IPS-NIHi7 (cell line): ENCODE measurements around the gene MEIOSIN.

ENCODE experiments used
- DNase-seq: peaks from one replicate; pipeline ENCODE4 v3.0.0; 2012; ENCODE audit warnings: mixed read lengths; ENCODE audit errors: extremely low spot score

MEIOSIN gene

DNA sequence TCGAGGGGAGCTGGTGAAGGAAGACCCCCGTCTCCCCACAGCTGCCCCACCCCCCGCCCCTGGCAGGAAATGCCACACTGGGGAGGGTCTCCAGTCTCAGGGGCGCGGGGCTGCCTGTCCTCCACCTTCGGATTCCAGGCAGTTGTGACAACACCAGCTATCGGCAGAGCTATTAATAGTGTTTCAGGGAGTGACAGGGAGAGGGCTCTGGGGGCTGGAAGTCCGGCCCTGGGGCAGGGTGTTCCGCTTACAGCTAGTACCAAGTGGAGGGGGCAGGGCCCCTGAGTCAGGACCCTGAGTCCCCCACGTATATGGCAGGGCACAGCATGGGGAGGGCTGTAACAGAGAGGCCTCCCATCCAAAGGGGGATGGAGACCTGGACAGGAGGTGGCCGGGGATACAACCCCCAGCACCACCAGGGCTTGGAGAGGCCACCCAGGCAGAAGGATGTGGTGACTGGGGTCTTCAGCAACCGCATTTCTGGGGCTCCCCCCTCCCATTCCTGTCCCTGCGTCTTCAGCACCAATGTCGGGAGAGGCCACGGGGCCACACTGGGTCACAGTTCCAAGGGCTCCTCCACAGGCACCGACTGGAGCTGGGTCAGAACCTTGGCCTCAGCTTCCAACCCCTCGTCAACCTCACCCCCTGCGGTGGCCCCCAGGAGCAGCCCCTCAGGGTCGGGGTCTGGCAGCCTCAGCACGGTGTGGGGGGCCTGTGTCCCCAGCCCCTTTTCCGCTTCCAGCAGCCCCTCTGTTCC lies 31.9 kb downstream of the MEIOSIN start:
- no peak for DNase-seq

DNA sequence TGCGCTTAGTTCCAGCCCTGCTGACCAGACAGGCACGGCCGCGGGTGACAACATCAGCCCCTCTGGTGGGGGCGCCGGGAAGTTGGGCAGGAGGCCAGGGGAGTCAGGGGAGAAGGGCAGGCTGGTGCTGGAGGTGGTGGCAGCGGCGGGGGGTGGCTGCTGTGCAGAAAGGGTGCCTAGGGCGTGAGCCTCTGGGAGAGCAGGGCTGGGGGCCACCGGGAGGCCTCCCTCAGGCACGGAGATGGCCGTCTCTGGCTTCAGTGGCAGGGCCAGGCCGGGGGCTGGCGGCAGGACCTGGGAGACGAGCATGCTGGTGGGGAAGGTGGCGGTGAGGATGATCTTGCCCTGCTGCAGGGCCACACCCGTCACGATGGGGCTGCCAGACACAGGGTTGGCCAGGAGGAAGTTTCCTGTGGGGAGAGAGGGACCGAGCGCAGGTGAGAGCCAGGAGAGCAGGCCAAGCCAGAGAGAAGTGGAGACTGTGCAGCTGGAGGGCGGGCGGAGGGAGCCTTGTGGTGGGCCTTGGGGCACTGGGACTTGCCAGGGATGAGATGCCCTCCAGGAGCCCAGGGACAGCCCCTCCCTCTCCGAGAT lies 32.6 kb downstream of the MEIOSIN start:
- DNase-seq: no peak

DNA sequence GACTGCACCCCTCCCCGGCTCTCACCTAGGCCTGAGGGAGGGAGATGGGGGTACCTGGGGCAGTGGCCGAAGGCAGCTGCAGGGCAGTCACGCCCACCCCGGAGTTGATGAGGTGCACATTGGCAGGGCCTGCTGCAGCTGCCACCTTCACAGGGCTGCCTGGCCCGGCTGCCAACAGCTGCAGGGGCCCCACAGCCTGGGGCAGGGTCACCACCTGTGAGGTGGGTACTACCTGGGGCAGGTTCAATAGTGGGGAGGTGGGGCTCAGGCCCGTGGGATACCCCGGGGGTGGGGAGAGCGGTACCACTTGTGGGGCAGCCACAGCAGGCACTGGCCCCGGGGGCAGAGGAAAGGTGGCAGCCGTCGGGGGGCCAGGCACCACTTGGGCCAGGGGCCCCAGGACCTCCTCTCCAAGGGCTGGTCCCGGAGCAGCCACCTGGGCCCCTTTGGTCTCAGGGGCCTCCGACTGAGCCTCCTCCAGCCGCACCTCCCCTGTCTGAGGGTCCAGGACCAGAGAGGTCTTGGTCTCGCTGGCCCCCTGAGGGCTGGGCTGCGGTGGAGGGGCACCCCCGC lies 33.1 kb downstream of the MEIOSIN start:
- no peak for DNase-seq

DNA sequence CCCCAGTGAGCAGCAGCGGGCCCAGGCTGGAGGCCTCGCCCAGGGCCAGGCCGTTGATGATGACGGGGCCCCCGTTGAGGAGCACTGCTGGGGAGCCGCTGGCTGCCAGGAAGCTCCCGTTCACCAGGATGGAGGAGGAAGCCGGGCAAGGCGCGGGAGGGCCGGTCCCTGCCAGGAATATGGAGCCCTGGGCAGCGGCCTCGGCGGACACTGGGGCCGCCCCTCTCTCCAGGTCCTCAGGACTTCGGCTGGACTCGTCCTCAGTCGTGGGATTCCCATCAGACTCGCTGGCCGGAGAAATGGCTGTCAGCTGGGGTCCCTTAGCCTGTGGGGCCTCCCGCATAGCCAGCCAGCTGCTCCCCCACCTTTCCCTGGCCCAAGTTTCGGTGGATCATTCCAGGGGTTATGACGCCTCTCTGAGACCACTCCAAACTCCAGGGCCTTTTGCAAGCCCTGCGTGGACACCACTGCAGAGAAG lies 33.7 kb downstream of the MEIOSIN start:
- DNase-seq: no peak

DNA sequence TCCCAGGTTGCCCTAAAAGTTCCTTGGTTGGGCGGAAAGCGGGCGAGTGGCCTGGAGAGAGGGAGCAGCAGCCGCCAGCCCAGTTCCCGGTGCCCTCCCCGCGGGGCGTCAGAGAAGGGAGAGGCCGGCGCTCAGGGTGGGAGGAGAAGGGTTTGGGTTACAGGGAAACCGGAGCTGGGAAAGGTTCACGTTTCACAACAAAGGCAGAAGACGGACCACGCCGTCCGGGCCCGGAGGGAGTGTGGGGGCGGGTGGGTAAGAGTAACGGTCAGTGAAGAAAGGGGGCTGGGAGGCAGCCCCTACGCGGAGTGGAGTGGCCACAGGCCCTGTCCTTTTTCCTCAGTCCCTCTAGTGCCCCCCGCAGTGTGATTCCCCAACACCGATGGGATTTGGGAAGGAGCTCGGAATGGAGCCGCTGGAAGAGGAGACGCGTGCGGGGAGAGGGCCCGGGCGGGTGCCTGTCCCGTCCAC lies 34.2 kb downstream of the MEIOSIN start:
- peak; percentile 73 for DNase-seq

DNA sequence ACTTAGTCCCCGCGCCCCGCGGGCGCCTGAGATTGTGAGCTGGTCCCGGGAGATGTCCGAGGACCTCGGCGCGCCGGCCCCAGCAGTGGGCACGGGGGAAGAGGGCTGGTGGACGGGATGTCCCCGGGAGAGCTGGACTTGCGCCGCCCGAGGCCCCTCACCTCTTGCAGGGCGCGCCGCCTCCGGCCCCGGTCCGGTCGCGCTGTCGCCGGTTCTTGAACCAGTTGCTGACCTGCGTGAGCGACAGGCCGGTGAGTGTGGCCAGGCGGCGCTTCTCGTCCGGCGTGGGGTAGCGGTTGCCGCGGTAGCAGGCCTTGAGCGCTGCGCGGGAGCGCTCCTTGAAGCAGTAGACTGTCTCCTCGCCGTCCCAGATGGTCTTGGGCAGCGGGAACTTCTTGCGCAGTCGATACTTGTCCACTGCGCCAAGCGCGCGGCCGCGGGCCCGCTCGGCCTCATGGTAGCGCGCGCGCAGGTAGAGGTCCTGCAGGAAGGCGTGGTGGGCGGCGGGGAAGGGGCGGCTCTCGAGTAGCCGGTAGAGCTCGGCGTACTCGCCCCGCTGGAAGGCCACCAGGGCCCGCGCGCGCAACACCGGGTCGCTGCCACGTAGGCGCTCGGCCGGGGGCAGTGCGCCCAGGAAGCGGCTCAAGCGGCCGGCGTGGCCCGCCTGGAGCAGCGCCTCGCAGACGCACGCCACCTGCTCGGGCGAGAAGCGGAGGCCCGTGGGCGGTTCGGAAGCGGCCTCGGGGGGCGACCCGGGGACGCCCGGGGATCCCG lies 34.8 kb downstream of the MEIOSIN start:
- no peak for DNase-seq

DNA sequence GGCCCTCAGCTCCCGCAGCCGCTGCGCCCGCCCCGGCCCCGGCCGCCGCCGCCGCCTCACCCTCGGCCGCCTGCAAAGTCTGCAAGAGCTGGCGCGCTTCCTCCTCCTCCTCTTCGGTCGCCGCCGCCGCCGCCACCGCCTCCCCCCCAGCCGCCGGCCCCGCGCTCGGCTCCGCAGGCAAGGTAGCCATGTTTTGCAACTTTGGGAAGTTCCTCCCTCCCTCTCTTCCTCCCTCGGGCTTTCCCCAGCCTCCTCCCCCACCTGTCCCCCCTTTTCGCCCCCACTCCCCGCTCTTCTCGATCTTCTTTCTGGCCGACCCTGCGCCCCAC lies 35.4 kb downstream of the MEIOSIN start:
- DNase-seq: no peak

DNA sequence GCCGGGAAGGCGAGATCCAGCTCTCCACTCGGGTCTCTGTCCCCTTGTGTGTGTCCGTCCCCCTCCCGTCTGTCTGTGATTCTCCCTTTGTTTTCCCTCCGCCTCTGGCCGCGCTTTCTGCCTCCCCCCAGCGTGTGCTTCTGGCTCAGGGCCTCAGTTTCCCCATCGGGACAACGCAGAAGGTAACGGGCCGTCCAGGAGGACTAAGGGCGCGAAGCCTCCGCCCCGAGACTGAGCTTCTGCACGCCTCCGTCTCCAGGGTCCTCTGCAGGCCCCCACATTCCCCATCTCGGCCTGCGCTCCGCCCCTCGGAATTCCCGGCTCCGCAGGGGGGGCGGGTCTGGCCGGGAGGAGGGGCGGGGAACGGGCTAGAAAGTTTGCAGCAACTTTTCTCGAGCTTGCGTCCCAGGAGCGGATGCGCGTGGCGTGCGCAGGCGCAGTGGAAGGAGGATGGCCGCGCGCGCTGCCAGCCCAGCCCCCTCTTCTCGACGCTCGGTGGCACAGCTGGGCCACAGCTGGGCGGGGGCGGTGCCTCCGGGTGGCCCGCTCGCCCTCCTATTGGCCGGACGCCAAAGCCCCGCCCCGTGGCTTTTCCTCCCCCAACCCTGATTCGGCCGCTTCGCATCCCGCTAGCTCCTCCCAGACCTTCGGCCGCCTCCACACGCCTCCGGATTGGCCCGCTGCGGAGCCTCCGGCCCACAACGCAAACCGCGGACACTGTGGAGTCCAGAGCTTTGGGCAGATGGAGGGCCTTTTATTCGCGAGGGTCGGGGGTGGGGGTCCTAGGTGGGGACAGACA lies 35.9 kb downstream of the MEIOSIN start, which contains the start of gene SIX5:
TSS of gene SIX5 (minus strand) at position 269 of the 799 bp plus-strand sequence. CDS start 408 bp downstream, outside the sequence.
- DNase-seq: peak; percentile 92

DNA sequence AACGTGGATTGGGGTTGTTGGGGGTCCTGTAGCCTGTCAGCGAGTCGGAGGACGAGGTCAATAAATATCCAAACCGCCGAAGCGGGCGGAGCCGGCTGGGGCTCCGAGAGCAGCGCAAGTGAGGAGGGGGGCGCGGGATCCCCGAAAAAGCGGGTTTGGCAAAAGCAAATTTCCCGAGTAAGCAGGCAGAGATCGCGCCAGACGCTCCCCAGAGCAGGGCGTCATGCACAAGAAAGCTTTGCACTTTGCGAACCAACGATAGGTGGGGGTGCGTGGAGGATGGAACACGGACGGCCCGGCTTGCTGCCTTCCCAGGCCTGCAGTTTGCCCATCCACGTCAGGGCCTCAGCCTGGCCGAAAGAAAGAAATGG lies 36.6 kb downstream of the MEIOSIN start:
- no peak for DNase-seq

DNA sequence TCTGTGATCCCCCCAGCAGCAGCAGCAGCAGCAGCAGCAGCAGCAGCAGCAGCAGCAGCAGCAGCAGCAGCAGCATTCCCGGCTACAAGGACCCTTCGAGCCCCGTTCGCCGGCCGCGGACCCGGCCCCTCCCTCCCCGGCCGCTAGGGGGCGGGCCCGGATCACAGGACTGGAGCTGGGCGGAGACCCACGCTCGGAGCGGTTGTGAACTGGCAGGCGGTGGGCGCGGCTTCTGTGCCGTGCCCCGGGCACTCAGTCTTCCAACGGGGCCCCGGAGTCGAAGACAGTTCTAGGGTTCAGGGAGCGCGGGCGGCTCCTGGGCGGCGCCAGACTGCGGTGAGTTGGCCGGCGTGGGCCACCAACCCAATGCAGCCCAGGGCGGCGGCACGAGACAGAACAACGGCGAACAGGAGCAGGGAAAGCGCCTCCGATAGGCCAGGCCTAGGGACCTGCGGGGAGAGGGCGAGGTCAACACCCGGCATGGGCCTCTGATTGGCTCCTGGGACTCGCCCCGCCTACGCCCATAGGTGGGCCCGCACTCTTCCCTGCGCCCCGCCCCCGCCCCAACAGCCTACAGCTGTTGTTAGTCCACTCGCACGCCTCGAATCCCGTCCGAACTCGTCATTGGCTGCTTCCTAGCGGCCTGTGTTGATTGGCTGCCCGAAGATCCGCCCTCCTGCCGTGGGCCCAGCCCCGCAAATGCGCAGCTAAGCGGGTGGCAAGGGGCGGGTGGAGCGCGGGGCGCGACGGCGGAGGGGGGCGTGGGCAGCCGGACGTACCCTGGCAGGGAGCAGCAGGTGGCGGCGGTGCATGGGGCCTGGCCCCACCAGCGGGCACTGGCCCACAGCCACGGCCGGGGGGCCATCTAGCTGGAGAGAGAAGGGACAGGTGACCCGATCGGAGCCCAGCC lies 37.2 kb downstream of the MEIOSIN start:
- peak; percentile 96 for DNase-seq

DNA sequence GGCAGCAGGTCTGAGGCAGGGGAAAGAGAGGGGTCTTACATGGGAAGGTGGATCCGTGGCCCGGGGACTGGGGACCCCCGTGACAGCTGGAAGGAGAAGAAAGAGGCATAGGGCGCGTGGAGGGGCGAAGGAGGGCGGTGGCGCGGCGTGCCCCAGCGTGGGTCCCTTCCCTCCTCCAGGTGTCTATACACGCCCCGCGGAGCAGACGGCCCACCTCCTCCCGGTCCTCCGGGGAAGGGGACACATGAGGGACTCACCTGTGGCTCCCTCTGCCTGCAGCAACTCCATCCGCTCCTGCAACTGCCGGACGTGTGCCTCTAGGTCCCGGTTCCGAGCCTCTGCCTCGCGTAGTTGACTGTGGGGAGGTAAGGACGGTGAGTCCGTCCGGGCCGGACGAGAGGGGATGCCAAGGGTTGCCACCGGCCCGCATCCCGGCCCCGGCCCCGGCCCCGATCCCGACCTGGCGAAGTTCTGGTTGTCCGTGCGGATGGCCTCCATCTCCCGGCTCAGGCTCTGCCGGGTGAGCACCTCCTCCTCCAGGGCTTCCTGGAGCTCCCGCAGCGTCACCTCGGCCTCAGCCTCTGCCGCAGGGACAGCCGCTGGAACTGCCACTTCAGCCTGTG lies 38.2 kb downstream of the MEIOSIN start:
- no peak for DNase-seq

DNA sequence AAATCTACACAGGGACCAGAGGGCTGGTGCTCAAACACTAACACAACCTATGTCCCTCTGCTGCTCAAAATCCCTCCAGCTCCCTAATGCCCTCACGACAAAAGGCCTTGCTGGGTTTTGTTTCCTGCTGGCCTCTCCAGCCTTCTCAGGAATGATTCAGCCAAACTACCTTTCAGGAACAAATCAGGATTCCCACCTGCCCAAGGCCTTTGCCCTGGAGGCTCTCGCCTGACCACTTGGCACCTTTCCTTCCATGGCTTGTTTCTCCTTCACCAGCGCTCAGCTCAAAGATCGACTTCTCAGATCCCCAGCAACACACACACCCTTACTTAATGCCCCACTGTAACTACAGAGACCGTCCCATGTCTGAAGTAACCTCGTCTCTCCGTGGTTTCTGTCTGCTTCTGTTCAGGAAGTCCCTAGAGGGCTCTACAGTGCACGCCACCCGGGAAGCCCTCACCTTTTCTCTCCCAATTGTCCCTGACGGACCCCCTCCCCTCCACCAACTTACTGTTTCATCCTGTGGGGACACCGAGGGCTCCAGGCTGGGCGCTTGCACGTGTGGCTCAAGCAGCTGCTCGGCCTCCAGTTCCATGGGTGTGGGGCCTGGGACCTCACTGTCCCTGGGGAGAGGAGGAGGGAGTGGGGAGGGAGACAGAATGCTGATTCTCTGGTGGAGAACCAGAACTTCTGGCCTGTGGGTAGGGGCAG lies 39.0 kb downstream of the MEIOSIN start:
- DNase-seq: no peak

DNA sequence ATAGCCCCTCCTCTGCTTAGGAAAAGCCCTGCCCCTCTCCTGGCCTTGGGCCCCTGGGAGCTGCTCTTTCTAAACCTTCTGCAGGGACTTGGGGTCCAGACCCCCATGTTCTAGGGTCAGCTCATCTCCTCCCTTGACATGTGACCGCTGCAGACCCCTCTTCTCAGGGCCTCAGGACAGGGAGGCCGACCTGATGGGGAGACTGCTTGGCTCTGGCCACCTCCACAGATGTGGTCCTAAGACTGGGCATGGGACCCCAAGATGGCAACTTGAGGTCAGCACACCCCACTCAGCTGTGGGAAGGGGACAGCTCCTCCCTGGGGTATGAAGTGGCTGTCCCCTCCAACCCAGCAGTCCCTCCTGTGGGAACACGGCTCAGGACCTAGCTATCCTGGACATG lies 39.7 kb downstream of the MEIOSIN start:
- DNase-seq: no peak

DNA sequence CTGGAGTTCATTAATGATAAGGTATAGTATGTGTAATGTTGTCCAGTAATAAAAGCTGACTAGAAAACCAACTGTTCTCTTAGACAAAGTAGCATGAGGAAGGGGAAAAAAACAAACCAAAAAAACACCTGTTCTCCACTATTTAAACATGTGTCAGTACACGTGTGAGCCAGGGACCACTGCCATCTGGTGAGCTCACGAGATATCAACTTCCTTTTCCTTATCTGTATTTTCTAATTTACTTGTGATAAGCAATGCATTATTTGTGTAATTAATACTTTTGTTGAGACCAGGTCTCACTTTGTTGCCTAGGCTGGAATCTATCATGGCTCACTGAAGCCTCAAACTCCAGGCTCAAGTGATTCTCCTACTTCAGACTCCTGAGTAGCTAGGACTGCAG lies 40.1 kb downstream of the MEIOSIN start:
- DNase-seq: no peak

DNA sequence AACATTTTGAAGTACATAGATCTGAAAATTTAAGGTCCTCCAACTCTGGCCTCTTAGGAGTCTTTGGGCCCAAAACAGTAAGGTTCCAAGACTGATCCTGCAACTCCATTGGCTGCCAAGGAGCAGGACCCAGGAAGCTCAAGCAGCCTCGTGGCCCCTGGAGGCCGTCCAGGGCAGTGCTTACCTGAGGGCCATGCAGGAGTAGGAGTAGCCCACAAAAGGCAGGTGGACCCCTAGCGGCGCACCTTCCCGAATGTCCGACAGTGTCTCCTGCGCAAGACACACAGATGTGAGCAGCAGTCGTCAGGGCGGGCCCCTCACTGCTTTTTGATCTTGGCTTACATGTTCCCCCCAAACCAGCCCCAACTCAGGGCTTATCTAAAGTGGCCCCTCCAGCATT lies 41.5 kb downstream of the MEIOSIN start:
- peak; percentile 70 for DNase-seq

DNA sequence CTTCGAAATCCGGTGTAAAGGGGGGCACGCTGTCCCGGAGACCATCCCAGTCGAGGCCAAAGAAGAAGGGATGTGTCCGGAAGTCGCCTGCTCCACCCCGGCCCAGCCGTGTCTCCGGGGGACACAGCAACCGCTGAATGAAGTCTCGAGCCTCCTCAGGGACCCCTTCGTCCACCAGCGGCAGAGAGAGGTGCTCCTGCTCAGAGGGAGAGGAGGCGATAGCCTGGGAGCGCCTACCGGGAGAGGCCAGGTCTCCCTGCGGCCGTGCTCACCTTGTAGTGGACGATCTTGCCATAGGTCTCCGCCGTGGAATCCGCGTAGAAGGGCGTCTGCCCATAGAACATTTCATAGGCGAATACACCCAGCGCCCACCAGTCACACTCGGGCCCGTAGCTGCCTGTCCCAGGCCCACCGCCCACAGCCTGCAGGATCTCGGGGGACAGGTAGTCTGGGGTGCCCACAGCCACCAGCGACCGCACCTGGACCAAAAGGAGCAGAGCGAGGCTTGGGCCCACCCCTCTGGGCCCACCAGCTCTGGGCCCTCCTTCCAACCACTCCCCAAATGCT lies 44.2 kb downstream of the MEIOSIN start:
- no peak for DNase-seq

DNA sequence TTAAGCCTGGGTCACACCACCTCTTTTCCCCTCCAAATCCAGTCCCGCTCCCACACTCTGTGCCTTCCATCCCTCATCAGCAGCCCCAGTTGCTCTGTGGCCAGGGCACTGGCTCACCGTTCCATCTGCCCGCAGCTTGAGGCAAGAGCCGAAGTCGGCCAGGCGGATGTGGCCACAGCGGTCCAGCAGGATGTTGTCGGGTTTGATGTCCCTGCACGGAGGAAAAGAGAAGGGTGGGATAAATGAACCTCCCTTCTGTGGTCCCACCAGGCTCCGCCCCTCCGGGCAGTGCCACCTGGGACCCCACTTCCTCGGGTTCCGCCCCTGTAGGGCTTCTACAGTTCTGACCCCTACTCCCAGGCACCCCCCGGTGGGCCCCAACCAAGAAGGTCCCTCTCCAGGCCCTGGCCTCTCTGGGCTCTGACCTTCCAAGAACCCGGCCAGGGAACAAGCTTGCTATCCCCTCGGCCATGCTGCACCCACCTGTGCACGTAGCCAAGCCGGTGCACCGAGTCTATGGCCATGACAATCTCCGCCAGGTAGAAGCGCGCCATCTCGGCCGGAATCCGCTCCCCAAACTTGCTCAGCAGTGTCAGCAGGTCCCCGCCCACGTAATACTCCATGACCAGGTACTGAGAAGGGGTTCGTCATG lies 44.9 kb downstream of the MEIOSIN start:
- no peak for DNase-seq
